ENCODE results near the gene ZFP92. TPM values are rescaled to one million over a fixed set of nuclear protein-coding genes. Genes with fewer than 3 reads are reported as not detected.

ZFP92 gene
- total and polyA plus RNA-seq, 2 donors (not counting 1 experiment from before 2014, with no cell fraction given) = 0.06 to 0.17 TPM

GRCh38 chrX:153457827-153458466, 46.7 kb downstream of the ZFP92 start:
- no peak overlapping the region for H3K27ac ChIP-seq (ENCODE audit: insufficient read depth, low read length)
- DNase-seq (ENCODE audit: low read depth in 2 of 2) = no peak

DNA sequence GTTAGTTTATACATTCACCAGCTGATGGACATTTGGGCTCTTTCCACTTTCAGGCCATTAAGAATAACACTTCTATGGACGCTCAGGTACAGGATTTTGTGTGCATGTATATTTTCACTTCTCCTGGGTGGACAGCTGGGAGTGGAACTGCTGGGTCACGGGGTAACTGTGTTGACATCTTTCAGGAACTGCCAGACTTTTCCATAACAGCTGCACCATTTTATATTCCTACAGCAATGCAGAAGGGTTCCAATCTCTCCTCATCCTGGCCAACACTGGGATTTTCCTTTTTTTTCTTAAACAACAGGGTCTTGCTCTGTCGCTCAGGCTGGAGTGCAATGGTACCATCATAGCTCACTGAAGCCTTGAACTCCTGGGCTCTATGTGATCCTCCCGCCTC, 47.2 kb downstream of the ZFP92 start:
- Histone ChIP-seq H3K9ac (ENCODE audit: insufficient read depth, low read length) (no peak overlapping the region), H2AFZ (ENCODE audit: low read length) (no peak overlapping the region), H3K4me3 (replicated peaks in 1 of 4; ENCODE audit: control extremely low read depth in 1 of 4, insufficient read depth in 1 of 4, low read depth in 3 of 4, low read length in 4 of 4) (no peak overlapping the region), H3K27ac (ENCODE audit: insufficient read depth, low read length) (no peak overlapping the region), H3K9me3 (ENCODE audit: control insufficient read depth, insufficient read depth, low read depth, low read length) (no peaks in the 10 kb centered on the region), H3K4me2 (ENCODE audit: extremely low read depth, insufficient read depth, low read length) (no peak overlapping the region), H3K36me3 (ENCODE audit: control insufficient read depth, insufficient read depth, low read length) (no peaks in the 10 kb centered on the region), H3K79me2 (ENCODE audit: control insufficient read depth, insufficient read depth, low read length) (no peaks in the 10 kb centered on the region), H3K27me3 (ENCODE audit: control insufficient read depth, insufficient read depth, low read length) (no peaks in the 10 kb centered on the region), H3K4me1 (ENCODE audit: control insufficient read depth, extremely low read depth, insufficient read depth, low read length) (no peaks in the 10 kb centered on the region), H4K20me1 (ENCODE audit: control insufficient read depth, extremely low read depth, insufficient read depth, low read length) (no peaks in the 10 kb centered on the region)
- no peak for DNase-seq (ENCODE audit: low read depth in 2 of 2)
- TF ChIP-seq, protein P1, sequence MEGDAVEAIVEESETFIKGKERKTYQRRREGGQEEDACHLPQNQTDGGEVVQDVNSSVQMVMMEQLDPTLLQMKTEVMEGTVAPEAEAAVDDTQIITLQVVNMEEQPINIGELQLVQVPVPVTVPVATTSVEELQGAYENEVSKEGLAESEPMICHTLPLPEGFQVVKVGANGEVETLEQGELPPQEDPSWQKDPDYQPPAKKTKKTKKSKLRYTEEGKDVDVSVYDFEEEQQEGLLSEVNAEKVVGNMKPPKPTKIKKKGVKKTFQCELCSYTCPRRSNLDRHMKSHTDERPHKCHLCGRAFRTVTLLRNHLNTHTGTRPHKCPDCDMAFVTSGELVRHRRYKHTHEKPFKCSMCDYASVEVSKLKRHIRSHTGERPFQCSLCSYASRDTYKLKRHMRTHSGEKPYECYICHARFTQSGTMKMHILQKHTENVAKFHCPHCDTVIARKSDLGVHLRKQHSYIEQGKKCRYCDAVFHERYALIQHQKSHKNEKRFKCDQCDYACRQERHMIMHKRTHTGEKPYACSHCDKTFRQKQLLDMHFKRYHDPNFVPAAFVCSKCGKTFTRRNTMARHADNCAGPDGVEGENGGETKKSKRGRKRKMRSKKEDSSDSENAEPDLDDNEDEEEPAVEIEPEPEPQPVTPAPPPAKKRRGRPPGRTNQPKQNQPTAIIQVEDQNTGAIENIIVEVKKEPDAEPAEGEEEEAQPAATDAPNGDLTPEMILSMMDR (conservative IDR thresholded peaks at IDR 0.05 in 1 of 2, IDR thresholded peaks at IDR 0.05 in 1 of 2; ENCODE audit: low read depth in 1 of 2, low read length in 2 of 2) = no peak
- TF ChIP-seq EZH2 (IDR thresholded peaks at IDR 0.05; ENCODE audit: low read length, missing control alignments) = no peak

More at GRCh38 chrX:153457827-153458466, 46.7 kb downstream of the ZFP92 start:
- H3K4me2 ChIP-seq (ENCODE audit: extremely low read depth, insufficient read depth, low read length) = no peak overlapping the region
- no peaks in the 10 kb centered on the region for H4K20me1 ChIP-seq (ENCODE audit: control insufficient read depth, extremely low read depth, insufficient read depth, low read length)
- H3K27me3 ChIP-seq (ENCODE audit: control insufficient read depth, insufficient read depth, low read length) = no peaks in the 10 kb centered on the region
- H3K9me3 ChIP-seq (ENCODE audit: control insufficient read depth, insufficient read depth, low read depth, low read length) = no peaks in the 10 kb centered on the region
- no peaks in the 10 kb centered on the region for H3K79me2 ChIP-seq (ENCODE audit: control insufficient read depth, insufficient read depth, low read length)
- no peaks in the 10 kb centered on the region for H3K4me1 ChIP-seq (ENCODE audit: control insufficient read depth, extremely low read depth, insufficient read depth, low read length)
- H3K4me3 ChIP-seq (replicated peaks in 1 of 4; ENCODE audit: control extremely low read depth in 1 of 4, insufficient read depth in 1 of 4, low read depth in 3 of 4, low read length in 4 of 4) = no peak overlapping the region
- no peak overlapping the region for H2AFZ ChIP-seq (ENCODE audit: low read length)
- no peaks in the 10 kb centered on the region for H3K36me3 ChIP-seq (ENCODE audit: control insufficient read depth, insufficient read depth, low read length)
- no peak for TF ChIP-seq EZH2 (IDR thresholded peaks at IDR 0.05; ENCODE audit: low read length, missing control alignments)
- TF ChIP-seq, protein P1 (conservative IDR thresholded peaks at IDR 0.05 in 1 of 2, IDR thresholded peaks at IDR 0.05 in 1 of 2; ENCODE audit: low read depth in 1 of 2, low read length in 2 of 2) = no peak
- no peak overlapping the region for H3K9ac ChIP-seq (ENCODE audit: insufficient read depth, low read length)

DNA sequence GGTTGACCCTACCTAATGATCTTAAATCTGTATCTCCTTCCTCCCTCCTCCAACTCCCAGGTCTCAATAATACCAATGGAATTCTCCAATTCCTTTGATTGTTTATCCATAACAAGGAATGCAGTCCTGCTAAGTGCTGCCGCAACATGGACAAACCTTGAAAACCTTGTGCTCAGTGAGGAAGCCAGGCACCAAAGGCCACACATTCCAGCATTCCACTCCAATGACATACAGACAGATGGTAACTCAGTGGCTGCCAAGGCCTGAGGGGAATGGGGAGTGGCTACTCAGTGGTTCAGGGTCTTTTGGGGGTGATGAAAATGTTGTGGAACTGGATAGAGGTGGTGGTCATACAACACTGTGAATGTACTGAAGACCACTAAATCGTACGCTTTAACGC, 48.7 kb downstream of the ZFP92 start:
- no peak overlapping the region for H3K27ac ChIP-seq (ENCODE audit: insufficient read depth, low read length)
- no peaks in the 10 kb centered on the region for H3K9me3 ChIP-seq (ENCODE audit: control insufficient read depth, insufficient read depth, low read depth, low read length)
- no peaks in the 10 kb centered on the region for H3K27me3 ChIP-seq (ENCODE audit: control insufficient read depth, insufficient read depth, low read length)
- H3K4me2 ChIP-seq (ENCODE audit: extremely low read depth, insufficient read depth, low read length) = no peak overlapping the region
- peaks cover 1% of the 10 kb centered on the region for H3K36me3 ChIP-seq (ENCODE audit: control insufficient read depth, insufficient read depth, low read length)
- no peak overlapping the region for H3K9ac ChIP-seq (ENCODE audit: insufficient read depth, low read length)
- H2AFZ ChIP-seq (ENCODE audit: low read length) = no peak overlapping the region
- H3K4me1 ChIP-seq (ENCODE audit: control insufficient read depth, extremely low read depth, insufficient read depth, low read length) = no peaks in the 10 kb centered on the region
- TF ChIP-seq EZH2 (IDR thresholded peaks at IDR 0.05; ENCODE audit: low read length, missing control alignments) = no peak
- no peak overlapping the region for H3K4me3 ChIP-seq (replicated peaks in 1 of 4; ENCODE audit: control extremely low read depth in 1 of 4, insufficient read depth in 1 of 4, low read depth in 3 of 4, low read length in 4 of 4)
- no peaks in the 10 kb centered on the region for H3K79me2 ChIP-seq (ENCODE audit: control insufficient read depth, insufficient read depth, low read length)
- no peaks in the 10 kb centered on the region for H4K20me1 ChIP-seq (ENCODE audit: control insufficient read depth, extremely low read depth, insufficient read depth, low read length)
- DNase-seq (ENCODE audit: low read depth in 2 of 2) = peak; percentile 38 to 86
